Naive thymus-derived CD4-positive, alpha-beta T cell (primary cell): ENCODE measurements around the gene PRR16. TPM values are rescaled to one million over a fixed set of nuclear protein-coding genes. Genes with fewer than 3 reads are reported as not detected.

Experiments used
- ATAC-seq: fragments of 150-1000 bp; cut with Tn5 transposase; 2 replicates; pipeline ENCODE4 v1.10.0; 2021; ENCODE audit warnings: mild to moderate bottlenecking, moderate library complexity
- CTCF ChIA-PET: fragments of 350-600 bp; sonication (Branson Sonifier 250); formaldehyde crosslinking; loops from one replicate; lab custom pipeline; 2021; ENCODE audit warnings: antibody characterized with exemption; lab: Charles Lee
- POLR2A ChIA-PET: fragments of 350-600 bp; sonication (Branson Sonifier 250); formaldehyde crosslinking; loops from one replicate; lab custom pipeline; 2021; ENCODE audit warnings: antibody characterized with exemption, inconsistent platforms; lab: Charles Lee
- DNase-seq, 9 donors: peaks; one replicate each; pipeline versions ENCODE4 v3.0.0 to v3.0.0-alpha.2; 2020 to 2022; ENCODE audit warnings: mixed read lengths in 1 of 9
- H3K27ac ChIP-seq: one replicate; pipeline ENCODE4 v1.7.0; 2013; ENCODE audit warnings: mild to moderate bottlenecking, low read depth, low read length, moderate library complexity
- H3K27me3 ChIP-seq, 2 donors: one replicate each; pipeline ENCODE4 v1.7.0; 2013; ENCODE audit warnings: low read length in 2 of 2, mild to moderate bottlenecking in 2 of 2, moderate library complexity in 2 of 2; ENCODE audit not compliant: control insufficient read depth in 2 of 2, insufficient read depth in 2 of 2
- H3K36me3 ChIP-seq, 3 experiments: 1 replicate in 2 of 3; 2 replicates in 1 of 3; pipeline ENCODE4 v1.7.0; 2013; ENCODE audit warnings: low read length in 3 of 3, mild to moderate bottlenecking in 3 of 3, moderate library complexity in 1 of 3; ENCODE audit not compliant: insufficient read depth in 3 of 3, control insufficient read depth in 2 of 3
- H3K4me1 ChIP-seq, 2 donors: one replicate each; pipeline ENCODE4 v1.7.0; 2013; ENCODE audit warnings: low read length in 2 of 2, mild to moderate bottlenecking in 2 of 2, moderate library complexity in 1 of 2; ENCODE audit not compliant: control insufficient read depth in 2 of 2, insufficient read depth in 2 of 2
- H3K4me3 ChIP-seq: 2 replicates; pipeline ENCODE4 v1.7.0; 2013; ENCODE audit warnings: mild to moderate bottlenecking, low read length
- H3K9me3 ChIP-seq, 3 experiments: 1 replicate in 2 of 3; 2 replicates in 1 of 3; pipeline ENCODE4 v1.7.0; 2013; ENCODE audit warnings: low read length in 3 of 3; ENCODE audit not compliant: control insufficient read depth in 2 of 3
- H3K27ac Mint-ChIP-seq, 9 donors: one replicate each; pipeline ENCODE4 v1.8.0; 2020 to 2022; ENCODE audit warnings: mixed read lengths in 9 of 9, mild to moderate bottlenecking in 8 of 9, moderate library complexity in 5 of 9, inconsistent platforms in 2 of 9
- H3K27me3 Mint-ChIP-seq, 5 donors: one replicate each; pipeline ENCODE4 v1.8.0; 2021 to 2022; ENCODE audit warnings: mixed read lengths in 5 of 5, mild to moderate bottlenecking in 1 of 5
- H3K36me3 Mint-ChIP-seq, 5 donors: one replicate each; pipeline ENCODE4 v1.8.0; 2020 to 2022; ENCODE audit warnings: mixed read lengths in 5 of 5, mild to moderate bottlenecking in 3 of 5, inconsistent platforms in 1 of 5
- H3K4me1 Mint-ChIP-seq, 7 donors: one replicate each; pipeline ENCODE4 v1.8.0; 2020 to 2022; ENCODE audit warnings: mixed read lengths in 7 of 7, mild to moderate bottlenecking in 3 of 7, inconsistent platforms in 1 of 7
- H3K4me3 Mint-ChIP-seq, 10 donors: one replicate each; pipeline ENCODE4 v1.8.0; 2020 to 2022; ENCODE audit warnings: mild to moderate bottlenecking in 10 of 10, mixed read lengths in 10 of 10, moderate library complexity in 6 of 10, inconsistent platforms in 2 of 10
- H3K9me3 Mint-ChIP-seq, 11 donors: one replicate each; pipeline ENCODE4 v1.8.0; 2020 to 2022; ENCODE audit warnings: mixed read lengths in 11 of 11, mild to moderate bottlenecking in 4 of 11, inconsistent platforms in 1 of 11, moderate library complexity in 1 of 11
- intact Hi-C, 2 donors: fragments of 100-400 bp; cut with micrococcal nuclease; formaldehyde crosslinking; loops; one replicate each; pipeline ENCODE4 v1.15.1; 2023
- polyA plus RNA-seq, 2 donors: library from polyadenylated mRNA; unstranded; fragments of 300-500 nt; fragmentation: Illumina TruSeq; gene quantifications; one replicate each; pipeline ENCODE4 v1.2.3, GENCODE V29; 2021
- total RNA-seq, 6 experiments: library from RNA in 5 of 6; stranded (reverse) in 5 of 6; gene quantifications; 1 replicate in 5 of 6; 2 replicates in 1 of 6; pipeline ENCODE4 v1.2.3 and lab custom pipeline; 2021 to 2026

The PRR16 gene
- total and polyA plus RNA-seq, 7 experiments from 2014 or later: not detected

DNA sequence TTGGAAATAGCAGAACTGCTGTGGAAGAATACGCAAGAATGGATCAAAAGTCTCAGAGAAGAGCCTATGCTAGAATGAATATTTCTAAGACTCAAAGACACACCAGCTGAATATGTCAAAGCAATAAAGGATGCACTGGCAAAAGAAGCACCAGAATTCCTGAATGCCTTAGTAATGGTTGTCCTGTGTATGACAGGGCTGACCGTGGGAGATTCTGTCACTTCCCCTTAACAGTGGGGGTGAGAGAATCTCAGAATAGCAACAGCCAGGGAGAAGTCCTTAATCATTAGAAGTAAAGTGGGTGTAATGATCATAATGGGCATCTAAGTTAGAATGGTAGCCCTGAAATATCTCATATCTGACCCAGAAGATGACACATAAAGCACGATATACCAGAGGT, 14.6 kb upstream of the PRR16 start:
- no peaks in the 10 kb centered on the region for H3K27me3 Mint-ChIP-seq
- ChIA-PET POLR2A (no interaction called here), CTCF (no interaction called here)
- ATAC-seq (no peak), DNase-seq (no peak)
- no peaks in the 10 kb centered on the region for H3K4me1 Mint-ChIP-seq
- Histone ChIP-seq H3K4me3 (no peak overlapping the region), H3K9me3 (no peaks in the 10 kb centered on the region), H3K27me3 (no peaks in the 10 kb centered on the region), H3K36me3 (no peaks in the 10 kb centered on the region), H3K27ac (no peak overlapping the region), H3K4me1 (no peaks in the 10 kb centered on the region)
- peaks cover 0 to 6% (median 0%) of the 10 kb centered on the region in 11 donors for H3K9me3 Mint-ChIP-seq
- H3K27ac Mint-ChIP-seq: no peak overlapping the region
- H3K4me3 Mint-ChIP-seq: no peak overlapping the region
- H3K36me3 Mint-ChIP-seq: no peaks in the 10 kb centered on the region
- intact Hi-C loops: no loop called here

DNA sequence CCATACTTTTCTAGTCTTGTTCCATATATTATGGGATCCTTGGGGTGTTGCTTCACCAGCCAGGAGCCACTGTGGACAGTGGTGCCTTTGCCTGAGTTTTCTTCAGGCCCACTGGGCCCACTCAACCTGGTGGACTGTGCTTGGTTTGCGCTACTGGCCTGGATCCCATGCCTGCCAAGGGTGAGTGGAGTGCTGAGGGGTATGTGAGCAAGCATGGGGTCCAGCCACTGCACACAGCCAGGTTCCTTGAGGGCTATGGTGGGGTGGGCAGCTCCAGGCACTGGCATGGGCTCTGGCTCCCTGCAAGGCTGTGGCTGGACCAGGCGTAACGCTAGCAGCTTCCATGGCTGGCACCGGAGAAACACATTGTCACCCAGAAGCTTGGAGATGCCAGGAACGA, 13.2 kb upstream of the PRR16 start:
- ChIA-PET CTCF (no interaction called here), POLR2A (no interaction called here)
- no peaks in the 10 kb centered on the region for H3K9me3 ChIP-seq
- Mint-ChIP-seq H3K36me3 (no peaks in the 10 kb centered on the region), H3K27me3 (no peaks in the 10 kb centered on the region), H3K9me3 (peaks cover 0 to 6% (median 0%) of the 10 kb centered on the region in 11 donors), H3K4me1 (no peaks in the 10 kb centered on the region), H3K27ac (no peak overlapping the region), H3K4me3 (no peak overlapping the region)
- intact Hi-C loops: loop anchor here in 1 of 2 donors (10.0 kb wide), 1 partner anchor 876 kb away; no protein-coding TSS in a partner anchor
- no peaks in the 10 kb centered on the region for H3K4me1 ChIP-seq
- no peaks in the 10 kb centered on the region for H3K27me3 ChIP-seq
- H3K36me3 ChIP-seq: no peaks in the 10 kb centered on the region
- no peak for ATAC-seq
- DNase-seq: no peak
- H3K27ac ChIP-seq: no peak overlapping the region
- no peak overlapping the region for H3K4me3 ChIP-seq

DNA sequence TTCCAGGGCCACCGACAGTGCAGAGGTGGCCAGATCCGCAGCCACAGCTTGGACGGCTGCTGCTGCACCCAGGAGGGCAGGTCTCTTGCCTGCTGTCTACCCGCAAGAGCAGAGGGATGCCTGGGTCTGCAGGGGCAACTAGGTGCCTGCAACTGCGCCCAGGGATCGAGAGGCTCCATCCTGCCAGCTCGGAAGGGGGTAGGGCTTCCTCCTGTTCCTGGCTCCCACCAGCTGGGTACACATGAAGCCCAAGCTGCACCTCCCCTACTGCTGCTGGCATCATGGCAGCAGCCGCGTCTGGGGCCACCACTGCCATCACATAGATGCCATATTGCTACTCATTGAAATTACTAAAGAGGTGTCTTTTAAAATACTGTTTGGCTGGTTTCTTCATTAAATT, 12.7 kb upstream of the PRR16 start:
- no peak overlapping the region for H3K27ac ChIP-seq
- Mint-ChIP-seq H3K27ac (no peak overlapping the region), H3K27me3 (no peaks in the 10 kb centered on the region), H3K36me3 (no peaks in the 10 kb centered on the region), H3K4me3 (no peak overlapping the region), H3K4me1 (no peaks in the 10 kb centered on the region), H3K9me3 (peaks cover 0 to 6% (median 0%) of the 10 kb centered on the region in 11 donors)
- ChIA-PET CTCF (no interaction called here), POLR2A (no interaction called here)
- H3K4me3 ChIP-seq: no peak overlapping the region
- no peaks in the 10 kb centered on the region for H3K36me3 ChIP-seq
- H3K27me3 ChIP-seq: no peaks in the 10 kb centered on the region
- no peaks in the 10 kb centered on the region for H3K9me3 ChIP-seq
- no peaks in the 10 kb centered on the region for H3K4me1 ChIP-seq
- intact Hi-C loops: loop anchor here in 1 of 2 donors (10.0 kb wide), 1 partner anchor 877 kb away; no protein-coding TSS in a partner anchor
- ATAC-seq: no peak
- no peak for DNase-seq

DNA sequence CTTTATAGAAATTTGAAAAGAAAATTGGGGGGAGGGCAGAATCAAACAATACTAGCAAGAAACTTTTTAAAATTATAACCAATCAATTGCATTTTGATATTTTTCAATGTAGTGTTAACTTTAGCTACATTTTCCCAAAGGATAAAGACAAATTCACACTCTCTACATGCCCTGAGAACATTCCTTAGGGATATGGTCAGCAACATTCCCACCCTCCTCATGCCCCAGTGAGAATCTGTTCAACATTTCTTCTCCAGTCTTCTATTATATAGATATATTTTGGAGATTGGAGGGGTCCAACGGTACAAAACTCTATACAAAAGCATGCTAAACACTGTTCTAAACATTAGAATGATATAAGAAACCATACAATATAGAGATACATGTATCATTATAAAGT, 11.6 kb upstream of the PRR16 start:
- POLR2A ChIA-PET: no interaction called here
- intact Hi-C loops: loop anchor here in 1 of 2 donors (10.0 kb wide), 1 partner anchor 878 kb away; no protein-coding TSS in a partner anchor
- no peaks in the 10 kb centered on the region for H3K27me3 ChIP-seq
- no peaks in the 10 kb centered on the region for H3K4me1 ChIP-seq
- no peaks in the 10 kb centered on the region for H3K9me3 ChIP-seq
- H3K4me3 ChIP-seq: no peak overlapping the region
- Mint-ChIP-seq H3K4me3 (no peak overlapping the region), H3K27me3 (no peaks in the 10 kb centered on the region), H3K36me3 (no peaks in the 10 kb centered on the region), H3K9me3 (peaks cover 0 to 8% (median 0%) of the 10 kb centered on the region in 11 donors), H3K27ac (no peak overlapping the region), H3K4me1 (peaks cover 0 to 3% (median 0%) of the 10 kb centered on the region in 7 donors)
- no peaks in the 10 kb centered on the region for H3K36me3 ChIP-seq
- DNase-seq: no peak
- H3K27ac ChIP-seq: no peak overlapping the region
- CTCF ChIA-PET: no interaction called here
- ATAC-seq: no peak

GRCh38 chr5:120454094-120454798, 9.9 kb upstream of the PRR16 start:
- Histone ChIP-seq H3K9me3 (no peaks in the 10 kb centered on the region), H3K27me3 (no peaks in the 10 kb centered on the region), H3K36me3 (no peaks in the 10 kb centered on the region), H3K4me3 (no peak overlapping the region), H3K27ac (no peak overlapping the region), H3K4me1 (no peaks in the 10 kb centered on the region)
- Mint-ChIP-seq H3K36me3 (no peaks in the 10 kb centered on the region), H3K9me3 (peaks cover 0 to 8% (median 0%) of the 10 kb centered on the region in 11 donors), H3K4me3 (no peak overlapping the region), H3K27me3 (peaks cover 0 to under 1% (median 0%) of the 10 kb centered on the region in 5 donors), H3K4me1 (peaks cover 0 to 10% (median 4%) of the 10 kb centered on the region in 7 donors), H3K27ac (no peak overlapping the region)
- intact Hi-C loops: loop anchor here in 1 of 2 donors (10.0 kb wide), 1 partner anchor 879 kb away; no protein-coding TSS in a partner anchor
- ChIA-PET POLR2A (no interaction called here), CTCF (interaction anchor here (0.6 kb wide), 1 partner anchor 9 kb away, joined by 3 read pairs; no protein-coding TSS in a partner anchor)
- DNase-seq (no peak), ATAC-seq (no peak)

GRCh38 chr5:120456006-120456405, 8.1 kb upstream of the PRR16 start:
- no peaks in the 10 kb centered on the region for H3K4me1 ChIP-seq
- no peak overlapping the region for H3K27ac ChIP-seq
- no peak for ATAC-seq
- no peaks in the 10 kb centered on the region for H3K36me3 Mint-ChIP-seq
- H3K27me3 Mint-ChIP-seq: peaks cover 0 to 6% (median 0%) of the 10 kb centered on the region in 5 donors
- no peaks in the 10 kb centered on the region for H3K27me3 ChIP-seq
- H3K4me3 ChIP-seq: no peak overlapping the region
- no peak for DNase-seq
- no peaks in the 10 kb centered on the region for H3K36me3 ChIP-seq
- no peak overlapping the region for H3K4me3 Mint-ChIP-seq
- ChIA-PET CTCF (no interaction called here), POLR2A (no interaction called here)
- no peak overlapping the region for H3K27ac Mint-ChIP-seq
- peaks cover 0 to 10% (median 4%) of the 10 kb centered on the region in 7 donors for H3K4me1 Mint-ChIP-seq
- H3K9me3 ChIP-seq: no peaks in the 10 kb centered on the region
- H3K9me3 Mint-ChIP-seq: peaks cover 0 to 5% (median 0%) of the 10 kb centered on the region in 11 donors
- intact Hi-C loops: loop anchor here in 1 of 2 donors (5.0 to 10.0 kb wide), 2 partner anchors 881 to 984 kb away; no protein-coding TSS in a partner anchor
